ENCODE measurements around the gene ABI3BP. TPM values are rescaled to one million over a fixed set of nuclear protein-coding genes. Genes with fewer than 3 reads are reported as not detected.
A peak's percentile ranks its signal among the peaks of the same experiment; 100 is the strongest.

Gene ABI3BP
- total RNA-seq, 2 experiments from 2014 or later, result not detected

DNA sequence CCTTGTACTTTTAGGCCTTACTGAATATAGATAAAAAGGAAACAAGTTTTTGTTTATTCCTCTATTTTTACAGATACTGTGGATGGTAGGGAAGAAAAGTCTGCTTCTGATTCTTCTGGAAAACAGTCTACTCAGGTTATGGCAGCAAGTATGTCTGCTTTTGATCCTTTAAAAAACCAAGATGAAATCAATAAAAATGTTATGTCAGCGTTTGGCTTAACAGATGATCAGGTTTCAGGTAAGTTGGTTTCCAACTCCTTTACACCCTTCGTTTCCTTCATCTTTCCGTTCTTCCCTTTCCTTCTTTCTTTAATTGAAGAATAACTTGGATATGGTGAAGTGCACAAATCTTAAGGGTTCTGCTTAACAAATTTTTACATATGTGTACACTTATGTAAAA lies 260.8 kb downstream of the ABI3BP start:
- Mint-ChIP-seq H3K27ac (no peak overlapping the region), H3K9me3 (no peaks in the 10 kb centered on the region), H3K4me1 (ENCODE audit: low read depth) (peaks cover 7% of the 10 kb centered on the region), H3K4me3 (no peak overlapping the region), H3K36me3 (ENCODE audit: low read depth) (peaks cover 94% of the 10 kb centered on the region), H3K27me3 (no peaks in the 10 kb centered on the region)
- no peaks in the 10 kb centered on the region for H3K9me3 ChIP-seq (ENCODE audit: control insufficient read depth in 1 of 2, insufficient read depth in 1 of 2, low read length in 2 of 2)
- CTCF ChIA-PET, result no interaction called here
- H3K27me3 ChIP-seq (ENCODE audit: control insufficient read depth in 1 of 2, insufficient read depth in 2 of 2, low read length in 2 of 2), result no peaks in the 10 kb centered on the region
- intact Hi-C loops (cut with DNase I, micrococcal nuclease), result no loop called here
- POLR2A ChIA-PET, result no interaction called here
- H3K36me3 ChIP-seq (ENCODE audit: insufficient read depth, low read length), result peaks cover 79% of the 10 kb centered on the region
- H3K4me3 ChIP-seq (ENCODE audit: low read length), result no peak overlapping the region
- ATAC-seq (ENCODE audit: poor library complexity) (no peak), DNase-seq (no peak)
- no peaks in the 10 kb centered on the region for H3K4me1 ChIP-seq (ENCODE audit: insufficient read depth, low read length)
- H3K27ac ChIP-seq (ENCODE audit: low read depth in 1 of 2, low read length in 2 of 2), result no peak overlapping the region
- no peak for TF ChIP-seq CTCF (IDR thresholded peaks at IDR 0.05)

DNA sequence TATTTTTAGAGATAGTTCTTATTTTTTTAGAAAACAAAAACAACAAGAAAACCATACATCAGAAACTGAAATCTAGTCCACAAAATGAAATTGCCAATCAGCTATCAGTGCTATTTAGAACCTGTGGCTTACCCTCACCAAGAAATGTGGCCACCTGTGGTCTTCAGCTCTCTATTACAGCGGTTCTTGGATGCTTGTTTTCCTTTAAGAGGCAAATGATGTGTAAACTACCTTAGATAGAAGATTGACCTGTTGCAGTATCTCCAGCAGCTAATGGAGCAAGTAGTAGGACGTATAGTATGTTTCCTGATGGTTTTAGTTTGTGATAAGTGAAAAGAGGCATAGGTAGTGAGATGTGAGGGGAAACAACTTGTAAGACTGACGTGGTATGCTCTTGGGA lies 262.7 kb downstream of the ABI3BP start:
- no peak for TF ChIP-seq CTCF (IDR thresholded peaks at IDR 0.05)
- no peak overlapping the region for H3K27ac ChIP-seq (ENCODE audit: low read depth in 1 of 2, low read length in 2 of 2)
- H3K27me3 ChIP-seq (ENCODE audit: control insufficient read depth in 1 of 2, insufficient read depth in 2 of 2, low read length in 2 of 2), result no peaks in the 10 kb centered on the region
- Mint-ChIP-seq H3K36me3 (ENCODE audit: low read depth) (peaks cover 94% of the 10 kb centered on the region), H3K9me3 (no peaks in the 10 kb centered on the region), H3K27ac (no peak overlapping the region), H3K27me3 (no peaks in the 10 kb centered on the region), H3K4me3 (no peak overlapping the region), H3K4me1 (ENCODE audit: low read depth) (peaks cover 25% of the 10 kb centered on the region)
- ATAC-seq (ENCODE audit: poor library complexity) (no peak), DNase-seq (no peak)
- intact Hi-C loops (cut with DNase I, micrococcal nuclease), result no loop called here
- H3K4me1 ChIP-seq (ENCODE audit: insufficient read depth, low read length), result no peaks in the 10 kb centered on the region
- POLR2A ChIA-PET, result no interaction called here
- H3K9me3 ChIP-seq (ENCODE audit: control insufficient read depth in 1 of 2, insufficient read depth in 1 of 2, low read length in 2 of 2), result no peaks in the 10 kb centered on the region
- H3K4me3 ChIP-seq (ENCODE audit: low read length), result no peak overlapping the region
- peaks cover 75% of the 10 kb centered on the region for H3K36me3 ChIP-seq (ENCODE audit: insufficient read depth, low read length)
- CTCF ChIA-PET, result no interaction called here

- no peak overlapping the region for H3K4me3 Mint-ChIP-seq
- CTCF ChIA-PET, result no interaction called here
- no peak for DNase-seq
- POLR2A ChIA-PET, result interaction anchor here (0.7 to 1.1 kb wide), 2 partner anchors 13 to 17 kb away, joined by 3 read pairs; partner anchors contain the start of gene TFG
- H3K4me1 Mint-ChIP-seq (ENCODE audit: low read depth), result peaks cover 25% of the 10 kb centered on the region
- H3K9me3 Mint-ChIP-seq, result no peaks in the 10 kb centered on the region
- intact Hi-C loops (cut with DNase I, micrococcal nuclease), result no loop called here
- peak overlapping the region; percentile 55 for H3K27ac Mint-ChIP-seq
- H3K36me3 Mint-ChIP-seq (ENCODE audit: low read depth), result peaks cover 95% of the 10 kb centered on the region
- Histone ChIP-seq H3K9me3 (ENCODE audit: control insufficient read depth in 1 of 2, insufficient read depth in 1 of 2, low read length in 2 of 2) (no peaks in the 10 kb centered on the region), H3K4me3 (ENCODE audit: low read length) (no peak overlapping the region), H3K4me1 (ENCODE audit: insufficient read depth, low read length) (no peaks in the 10 kb centered on the region), H3K27ac (ENCODE audit: low read depth in 1 of 2, low read length in 2 of 2) (no peak overlapping the region), H3K27me3 (ENCODE audit: control insufficient read depth in 1 of 2, insufficient read depth in 2 of 2, low read length in 2 of 2) (no peaks in the 10 kb centered on the region), H3K36me3 (ENCODE audit: insufficient read depth, low read length) (peaks cover 58% of the 10 kb centered on the region)
- no peaks in the 10 kb centered on the region for H3K27me3 Mint-ChIP-seq
- ATAC-seq (ENCODE audit: poor library complexity), result no peak
- no peak for TF ChIP-seq CTCF (IDR thresholded peaks at IDR 0.05)
Observed at GRCh38 chr3:100726706-100727105, 266.5 kb downstream of the ABI3BP start.

Data from CD4-positive, alpha-beta T cell (primary cell).